Tibial nerve (tissue), 4 donors: ENCODE results near the gene CELA1. TPM values are rescaled to one million over a fixed set of nuclear protein-coding genes. Genes with fewer than 3 reads are reported as not detected.
"Not testable (repeated sequence)": the region's sequence is repeated elsewhere in the genome, so short reads cannot be mapped to it uniquely, and the experiment has no call there.

Experiments
- DNase-seq, 2 donors: peaks; one replicate each; pipeline ENCODE4 v3.0.0-alpha.2; 2019; ENCODE audit warnings: low spot score in 2 of 2
- H3K27ac ChIP-seq, 4 donors: fragments of 200-600 bp; sonication (generic) in 3 of 4; one replicate each; pipeline ENCODE4 v1.5.1; 2017 to 2019; ENCODE audit warnings: mild to moderate bottlenecking in 1 of 4
- H3K27me3 ChIP-seq, 2 donors: fragments of 200-600 bp; sonication (generic) in 1 of 2; one replicate each; pipeline versions ENCODE4 v1.5.1 to v1.6.0; 2017 to 2019
- H3K36me3 ChIP-seq, 3 donors: fragments of 200-600 bp; sonication (generic); one replicate each; pipeline ENCODE4 v1.5.1; 2018 to 2019
- H3K4me1 ChIP-seq, 4 donors: fragments of 200-600 bp; sonication (generic) in 3 of 4; one replicate each; pipeline ENCODE4 v1.5.1; 2017 to 2019
- H3K4me3 ChIP-seq, 4 donors: fragments of 200-600 bp; sonication (generic) in 3 of 4; one replicate each; pipeline ENCODE4 v1.5.1; 2017 to 2019; ENCODE audit warnings: mild to moderate bottlenecking in 1 of 4, moderate library complexity in 1 of 4
- H3K9me3 ChIP-seq, 4 donors: fragments of 200-600 bp; sonication (generic) in 3 of 4; one replicate each; pipeline ENCODE4 v1.5.1; 2017 to 2019
- EP300 ChIP-seq, 2 donors: sonication (generic); formaldehyde crosslinking; IDR thresholded peaks; one replicate each; pipeline ENCODE4 v1.6.1; 2017; ENCODE audit warnings: antibody characterized with exemption in 2 of 2, mild to moderate bottlenecking in 1 of 2
- POLR2A ChIP-seq, 2 donors: fragments of 450-650 bp; IDR thresholded peaks; one replicate each; pipeline ENCODE4 v1.6.1; 2017; ENCODE audit warnings: antibody characterized with exemption in 2 of 2, mild to moderate bottlenecking in 2 of 2, moderate library complexity in 2 of 2
- WGBS, 2 donors: methylation state at CpG; one replicate each; pipeline ENCODE4 v1.1.5; 2018; 5-methylcytosine and 5-hydroxymethylcytosine counted together
- total RNA-seq, 4 donors: library from RNA; depleted of rRNA; stranded (reverse); fragments of >200 nt; gene quantifications; one replicate each; pipeline ENCODE4 v1.1.0, GENCODE V29; 2016
- TF ChIP-seq, protein P1 (sequence below), 5 experiments: fragments of 200-600 bp in 3 of 5; fragments of 450-650 bp in 2 of 5; sonication (generic) in 3 of 5; IDR thresholded peaks; one replicate each; pipeline ENCODE4 v1.5.1; 2016 to 2019; ENCODE audit warnings: antibody characterized with exemption in 5 of 5, mild to moderate bottlenecking in 3 of 5, moderate library complexity in 2 of 5

Gene CELA1
- total RNA-seq, 4 donors from 2014 or later, result not detected

GRCh38 chr12:51322452-51322851, 24.0 kb downstream of the CELA1 start:
- DNase-seq, result no peak
- H3K36me3 ChIP-seq, result no peaks in the 10 kb centered on the region
- H3K4me1 ChIP-seq, result peaks cover 0 to 31% (median 15%) of the 10 kb centered on the region in 4 donors
- peak overlapping the region in 1 of 4 donors; percentile 38 for H3K4me3 ChIP-seq
- WGBS, 2 donors, result 73 to 79% methylated on average over 5 of the region's 5 CpGs
- no peaks in the 10 kb centered on the region for H3K27me3 ChIP-seq
- peak overlapping the region in 1 of 4 donors; percentile 85 for H3K27ac ChIP-seq
- H3K9me3 ChIP-seq, result no peaks in the 10 kb centered on the region
- TF ChIP-seq EP300 (IDR thresholded peaks at IDR 0.05) (no peak), POLR2A (IDR thresholded peaks at IDR 0.05) (no peak)
- TF ChIP-seq, protein P1, sequence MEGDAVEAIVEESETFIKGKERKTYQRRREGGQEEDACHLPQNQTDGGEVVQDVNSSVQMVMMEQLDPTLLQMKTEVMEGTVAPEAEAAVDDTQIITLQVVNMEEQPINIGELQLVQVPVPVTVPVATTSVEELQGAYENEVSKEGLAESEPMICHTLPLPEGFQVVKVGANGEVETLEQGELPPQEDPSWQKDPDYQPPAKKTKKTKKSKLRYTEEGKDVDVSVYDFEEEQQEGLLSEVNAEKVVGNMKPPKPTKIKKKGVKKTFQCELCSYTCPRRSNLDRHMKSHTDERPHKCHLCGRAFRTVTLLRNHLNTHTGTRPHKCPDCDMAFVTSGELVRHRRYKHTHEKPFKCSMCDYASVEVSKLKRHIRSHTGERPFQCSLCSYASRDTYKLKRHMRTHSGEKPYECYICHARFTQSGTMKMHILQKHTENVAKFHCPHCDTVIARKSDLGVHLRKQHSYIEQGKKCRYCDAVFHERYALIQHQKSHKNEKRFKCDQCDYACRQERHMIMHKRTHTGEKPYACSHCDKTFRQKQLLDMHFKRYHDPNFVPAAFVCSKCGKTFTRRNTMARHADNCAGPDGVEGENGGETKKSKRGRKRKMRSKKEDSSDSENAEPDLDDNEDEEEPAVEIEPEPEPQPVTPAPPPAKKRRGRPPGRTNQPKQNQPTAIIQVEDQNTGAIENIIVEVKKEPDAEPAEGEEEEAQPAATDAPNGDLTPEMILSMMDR (IDR thresholded peaks at IDR 0.05), result no peak

GRCh38 chr12:51321882-51322281, 24.6 kb downstream of the CELA1 start:
- no peaks in the 10 kb centered on the region for H3K27me3 ChIP-seq
- WGBS, 2 donors, result 87 to 92% methylated on average over 3 of the region's 3 CpGs
- TF ChIP-seq POLR2A (IDR thresholded peaks at IDR 0.05) (no peak), EP300 (IDR thresholded peaks at IDR 0.05) (no peak)
- TF ChIP-seq, protein P1 (IDR thresholded peaks at IDR 0.05), result no peak
- H3K9me3 ChIP-seq, result no peaks in the 10 kb centered on the region
- H3K36me3 ChIP-seq, result no peaks in the 10 kb centered on the region
- no peak overlapping the region for H3K27ac ChIP-seq
- peaks cover 0 to 31% (median 12%) of the 10 kb centered on the region in 4 donors for H3K4me1 ChIP-seq
- DNase-seq, result no peak
- H3K4me3 ChIP-seq, result no peak overlapping the region

- Histone ChIP-seq H3K27ac (peak overlapping the region in 3 of 4 donors; percentile 4 to 11 (median 8)), H3K36me3 (no peaks in the 10 kb centered on the region), H3K27me3 (no peaks in the 10 kb centered on the region), H3K4me3 (no peak overlapping the region), H3K9me3 (no peaks in the 10 kb centered on the region), H3K4me1 (peaks cover 0 to 23% (median 7%) of the 10 kb centered on the region in 4 donors)
- WGBS, 2 donors, result 11 to 19% methylated on average over 3 of the region's 3 CpGs
- TF ChIP-seq POLR2A (IDR thresholded peaks at IDR 0.05) (no peak), EP300 (IDR thresholded peaks at IDR 0.05) (no peak)
- TF ChIP-seq, protein P1 (IDR thresholded peaks at IDR 0.05), result no peak
- no peak for DNase-seq
Observed at GRCh38 chr12:51320695-51321320, 25.7 kb downstream of the CELA1 start.

- H3K27ac ChIP-seq, result peak overlapping the region in 1 of 4 donors; percentile 11
- peaks cover 0 to 23% (median 7%) of the 10 kb centered on the region in 4 donors for H3K4me1 ChIP-seq
- no peak for DNase-seq
- no peaks in the 10 kb centered on the region for H3K9me3 ChIP-seq
- WGBS, 2 donors, result 40 to 54% methylated on average over 4 of the region's 4 CpGs
- H3K4me3 ChIP-seq, result no peak overlapping the region
- H3K36me3 ChIP-seq, result no peaks in the 10 kb centered on the region
- TF ChIP-seq POLR2A (IDR thresholded peaks at IDR 0.05), result no peak
- TF ChIP-seq, protein P1 (IDR thresholded peaks at IDR 0.05), result no peak
- no peak for TF ChIP-seq EP300 (IDR thresholded peaks at IDR 0.05)
- no peaks in the 10 kb centered on the region for H3K27me3 ChIP-seq
Observed at GRCh38 chr12:51320311-51320694, 26.2 kb downstream of the CELA1 start.

DNA sequence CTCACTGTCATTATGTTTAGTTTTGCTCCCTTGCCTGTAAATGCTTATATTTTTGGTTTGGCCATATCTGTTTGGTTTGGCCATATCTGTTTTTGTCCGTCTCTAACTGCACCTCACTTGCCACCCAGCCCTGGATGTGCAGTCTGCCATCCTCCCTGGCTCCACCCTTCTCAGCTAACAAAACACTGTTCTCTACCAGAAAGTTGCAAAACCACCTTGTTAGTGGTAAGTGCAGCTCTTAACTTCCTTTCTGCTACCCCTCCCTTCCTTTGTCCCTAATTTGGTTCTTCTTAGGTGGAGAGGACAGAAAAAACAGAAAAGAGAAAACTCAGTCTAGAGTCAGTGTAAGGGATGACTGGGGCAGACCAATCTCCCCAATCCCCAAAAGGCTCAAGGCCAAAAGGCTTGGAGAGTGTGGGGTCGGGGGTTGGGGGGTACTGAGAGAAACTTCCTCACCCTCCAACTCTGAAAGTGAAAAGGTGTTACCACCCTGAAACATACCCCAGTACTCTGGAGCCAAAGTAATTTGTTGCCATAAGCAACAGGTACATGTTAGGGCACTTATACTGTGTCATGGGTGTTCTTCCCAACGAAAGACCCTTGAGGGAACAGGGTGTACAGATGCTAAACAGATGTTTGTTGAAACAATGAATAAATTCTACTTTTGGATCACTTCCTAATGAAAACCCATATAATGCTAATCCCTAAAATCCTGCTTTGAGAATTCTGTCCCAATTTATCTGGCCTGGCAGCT, 27.5 kb downstream of the CELA1 start:
- Histone ChIP-seq H3K27ac (peak overlapping the region in 2 of 4 donors; percentile 13 to 22), H3K27me3 (no peaks in the 10 kb centered on the region), H3K4me1 (peaks cover 0 to 23% (median 7%) of the 10 kb centered on the region in 4 donors), H3K36me3 (no peaks in the 10 kb centered on the region), H3K9me3 (no peaks in the 10 kb centered on the region), H3K4me3 (no peak overlapping the region)
- DNase-seq, result no peak
- TF ChIP-seq EP300 (IDR thresholded peaks at IDR 0.05), result no peak
- TF ChIP-seq POLR2A (IDR thresholded peaks at IDR 0.05), result no peak
- TF ChIP-seq, protein P1 (IDR thresholded peaks at IDR 0.05), result no peak
- WGBS, 2 donors, result 61 to 62% methylated on average over 3 of the region's 3 CpGs

GRCh38 chr12:51318057-51318806, 28.2 kb downstream of the CELA1 start:
- WGBS, 2 donors, result 94 to 96% methylated on average over 8 of the region's 8 CpGs
- not testable (repeated sequence) for H3K27me3 ChIP-seq, H3K27ac ChIP-seq, H3K4me3 ChIP-seq, DNase-seq, H3K9me3 ChIP-seq, H3K36me3 ChIP-seq
- H3K4me1 ChIP-seq, result peaks cover 0 to 23% (median 7%) of the 10 kb centered on the region in 4 donors
